Measurements from ENCODE around the gene SPIB.
"Not testable (repeated sequence)": the region's sequence is repeated elsewhere in the genome, so short reads cannot be mapped to it uniquely, and the experiment has no call there.

The SPIB gene

GRCh38 chr19:50434525-50434924, 15.8 kb downstream of the SPIB start:
- no peak for DNase-seq (ENCODE audit: low spot score)
- Histone ChIP-seq H3K27ac (no peak overlapping the region), H3K4me3 (no peak overlapping the region)
- TF ChIP-seq CTCF (IDR thresholded peaks at IDR 0.05) = no peak

DNA sequence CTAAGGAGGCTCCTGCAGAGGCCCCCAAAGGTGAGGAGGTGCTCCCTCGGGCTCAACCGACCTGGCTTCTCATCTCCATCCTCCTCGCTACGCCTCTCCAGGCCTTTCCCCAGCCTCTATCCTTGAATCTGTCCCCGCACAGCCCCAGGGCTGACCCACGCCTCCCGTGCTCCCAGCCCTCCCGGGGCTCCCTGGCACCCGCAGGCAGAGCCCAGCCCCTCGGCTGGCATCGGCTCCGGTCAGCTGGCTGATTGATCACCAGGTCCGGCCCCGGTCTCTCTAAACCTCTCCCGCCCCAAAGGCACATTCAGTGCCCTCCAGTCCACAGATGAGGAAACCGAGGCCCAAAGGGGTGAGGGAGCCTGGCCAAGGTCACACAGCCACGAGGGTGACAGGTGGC, 16.5 kb downstream of the SPIB start:
- no peak for DNase-seq (ENCODE audit: low spot score)
- Histone ChIP-seq H3K4me3 (no peak overlapping the region), H3K27ac (no peak overlapping the region)
- TF ChIP-seq CTCF (IDR thresholded peaks at IDR 0.05) = no peak

DNA sequence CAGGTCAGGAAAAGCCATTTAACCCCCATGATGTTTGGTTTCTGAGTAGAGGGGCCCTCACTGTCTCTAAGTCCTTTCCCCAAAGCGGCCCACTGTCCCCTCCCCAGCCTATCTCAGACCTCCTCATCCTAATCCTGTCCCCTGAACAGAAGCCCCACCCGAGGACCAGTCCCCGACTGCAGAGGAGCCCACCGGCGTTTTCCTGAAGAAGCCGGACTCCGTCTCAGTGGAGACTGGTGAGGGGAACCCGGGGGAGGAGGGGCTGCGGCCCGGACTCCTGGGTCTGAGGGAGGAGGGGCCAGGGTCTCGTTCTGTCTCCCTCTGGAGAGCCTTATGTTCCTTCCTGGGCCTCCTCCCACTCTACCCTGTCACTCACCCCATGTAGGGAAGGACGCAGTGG, 16.9 kb downstream of the SPIB start:
- DNase-seq (ENCODE audit: low spot score) = no peak
- Histone ChIP-seq H3K4me3 (no peak overlapping the region), H3K27ac (no peak overlapping the region)
- no peak for TF ChIP-seq CTCF (IDR thresholded peaks at IDR 0.05)

- H3K27ac ChIP-seq = no peak overlapping the region
- no peak for TF ChIP-seq CTCF (IDR thresholded peaks at IDR 0.05)
- no peak overlapping the region for H3K4me3 ChIP-seq
- DNase-seq (ENCODE audit: low spot score) = no peak
Observed at GRCh38 chr19:50437862-50438449, 19.2 kb downstream of the SPIB start.

DNA sequence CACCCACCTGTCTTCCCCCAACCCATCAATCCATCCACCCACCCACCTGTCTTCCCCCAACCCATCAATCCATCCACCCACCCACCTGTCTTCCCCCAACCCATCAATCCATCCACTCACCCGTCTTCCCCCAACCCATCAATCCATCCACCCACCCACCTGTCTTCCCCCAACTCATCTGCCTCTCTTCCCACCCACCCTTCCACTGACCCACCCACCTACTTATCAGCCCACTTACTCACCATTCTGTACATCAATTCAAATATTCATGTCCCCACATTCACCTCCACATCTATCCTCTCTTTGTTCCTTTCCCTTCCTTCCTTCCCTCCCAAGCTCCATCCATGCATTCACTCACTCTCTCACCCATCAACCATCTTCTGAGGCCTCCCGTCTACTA, 20.4 kb downstream of the SPIB start:
- not testable (repeated sequence) for H3K27ac ChIP-seq; DNase-seq (ENCODE audit: low spot score); H3K4me3 ChIP-seq

DNA sequence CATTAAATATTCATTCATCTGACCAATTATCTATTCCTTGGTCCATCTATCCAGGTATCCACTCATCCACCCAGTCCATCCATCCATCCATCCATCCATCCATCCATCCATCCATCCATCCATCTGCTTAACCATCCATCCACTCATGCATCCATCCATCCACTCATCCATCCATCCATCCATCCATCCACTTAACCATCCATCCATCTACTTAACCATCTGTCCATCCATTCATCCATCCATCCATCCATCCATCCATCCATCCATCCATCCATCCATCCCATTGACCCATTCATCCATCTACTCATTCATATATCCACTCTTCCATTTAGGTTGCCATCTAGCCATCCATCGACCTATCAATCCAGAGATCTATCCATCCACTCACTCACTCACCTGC, 25.3 kb downstream of the SPIB start:
- no peak for TF ChIP-seq CTCF (IDR thresholded peaks at IDR 0.05)

DNA sequence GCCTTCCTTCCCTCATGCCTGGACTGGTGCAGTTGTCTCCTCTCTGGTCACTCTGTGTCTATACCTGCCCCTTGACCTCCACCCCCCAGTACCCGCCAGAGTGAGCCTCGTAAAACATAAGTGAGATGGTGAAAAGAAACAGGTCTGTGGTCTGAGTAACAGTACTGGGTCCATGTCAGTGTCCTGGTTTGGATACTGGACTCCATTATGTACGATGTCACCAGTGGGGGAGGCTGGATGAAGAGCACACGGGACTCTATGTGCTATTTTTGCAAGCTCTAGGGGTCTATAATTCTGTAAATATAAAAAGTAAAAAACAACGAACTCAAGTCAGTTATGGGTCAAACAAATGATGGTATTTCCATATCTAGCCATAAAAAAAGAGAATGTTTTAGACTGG, 28.3 kb downstream of the SPIB start:
- Histone ChIP-seq H3K4me3 (no peak overlapping the region), H3K27ac (no peak overlapping the region)
- DNase-seq (ENCODE audit: low spot score) = no peak
- TF ChIP-seq CTCF (IDR thresholded peaks at IDR 0.05) = no peak

More for the DNA sequence above, 25.3 kb downstream of the SPIB start:
- DNase-seq (ENCODE audit: low spot score) = no peak
- H3K27ac ChIP-seq = no peak overlapping the region
- H3K4me3 ChIP-seq = no peak overlapping the region

DNA sequence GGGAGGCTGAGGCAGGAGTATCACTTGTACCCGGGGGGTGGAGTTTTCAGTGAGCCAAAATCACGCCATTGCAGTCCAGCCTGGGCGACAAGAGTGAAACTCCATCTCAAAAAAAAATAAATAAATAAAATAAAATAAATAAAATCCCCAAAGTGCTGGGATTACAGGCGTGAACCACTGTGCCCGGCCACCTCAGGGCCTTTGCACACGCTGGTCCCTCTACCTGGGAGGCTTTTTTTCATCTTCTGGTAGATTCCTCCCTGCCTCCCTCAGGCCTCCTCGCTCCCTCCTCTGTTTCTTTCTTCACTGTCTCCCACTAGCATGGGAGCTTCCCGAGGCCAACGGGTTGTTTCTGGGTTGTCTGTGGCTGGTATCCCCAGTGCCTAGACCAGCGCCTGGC, 29.0 kb downstream of the SPIB start:
- no peak overlapping the region for H3K4me3 ChIP-seq
- DNase-seq (ENCODE audit: low spot score) = no peak
- TF ChIP-seq CTCF (IDR thresholded peaks at IDR 0.05) = no peak
- H3K27ac ChIP-seq = no peak overlapping the region
